GM18519 (cell line): ENCODE results near the gene LUZP1.
"Not testable (repeated sequence)": the region's sequence is repeated elsewhere in the genome, so short reads cannot be mapped to it uniquely, and the experiment has no call there.

Experiments
- ATAC-seq: cut with Tn5 transposase; IDR thresholded peaks from one replicate; pipeline ENCODE4 v1.9.1; 2021; ENCODE audit warnings: mild to moderate bottlenecking, moderate library complexity; ENCODE audit not compliant: unreplicated experiment, low FRiP score

LUZP1 gene

DNA sequence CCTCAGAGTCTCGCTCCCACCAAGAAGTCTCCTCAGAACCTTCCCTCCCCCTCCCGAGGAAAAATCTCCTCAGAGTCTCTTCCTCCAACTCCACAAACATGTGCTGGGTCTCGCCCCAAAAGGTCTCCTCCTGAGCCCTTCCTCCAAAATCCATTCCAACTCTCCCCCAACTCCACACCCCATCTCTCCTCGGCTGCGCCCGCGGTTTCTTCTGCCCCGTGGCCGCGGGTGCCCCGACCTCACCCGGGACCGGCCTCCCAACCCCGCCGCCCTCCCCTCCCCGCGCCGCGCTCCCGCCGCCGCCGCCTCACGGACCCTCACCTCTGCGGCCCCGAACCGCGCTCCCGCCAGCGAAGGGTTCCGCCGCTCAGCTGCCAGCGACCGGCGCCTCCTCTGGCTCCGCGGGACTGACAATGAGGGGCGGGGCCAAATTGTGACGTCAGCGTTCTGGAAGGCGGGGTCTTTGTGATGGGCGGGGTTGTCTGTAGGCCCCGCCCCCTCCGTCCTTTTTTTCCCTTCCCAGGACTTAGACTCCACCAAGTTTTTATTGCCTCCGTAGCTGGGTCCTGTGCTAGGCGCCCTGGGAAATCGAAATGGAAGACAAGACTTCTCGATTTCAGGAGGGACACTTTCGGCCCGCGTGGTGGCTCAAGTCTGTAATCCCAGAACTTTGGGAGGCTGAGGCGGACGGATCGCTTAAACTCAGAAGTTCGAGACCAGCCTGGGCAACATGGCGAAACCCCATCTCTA is at the start of gene LUZP1:
Gene LUZP1 (minus strand): TSS at position 412 of the 750 bp plus-strand sequence.
- no peak for ATAC-seq

DNA sequence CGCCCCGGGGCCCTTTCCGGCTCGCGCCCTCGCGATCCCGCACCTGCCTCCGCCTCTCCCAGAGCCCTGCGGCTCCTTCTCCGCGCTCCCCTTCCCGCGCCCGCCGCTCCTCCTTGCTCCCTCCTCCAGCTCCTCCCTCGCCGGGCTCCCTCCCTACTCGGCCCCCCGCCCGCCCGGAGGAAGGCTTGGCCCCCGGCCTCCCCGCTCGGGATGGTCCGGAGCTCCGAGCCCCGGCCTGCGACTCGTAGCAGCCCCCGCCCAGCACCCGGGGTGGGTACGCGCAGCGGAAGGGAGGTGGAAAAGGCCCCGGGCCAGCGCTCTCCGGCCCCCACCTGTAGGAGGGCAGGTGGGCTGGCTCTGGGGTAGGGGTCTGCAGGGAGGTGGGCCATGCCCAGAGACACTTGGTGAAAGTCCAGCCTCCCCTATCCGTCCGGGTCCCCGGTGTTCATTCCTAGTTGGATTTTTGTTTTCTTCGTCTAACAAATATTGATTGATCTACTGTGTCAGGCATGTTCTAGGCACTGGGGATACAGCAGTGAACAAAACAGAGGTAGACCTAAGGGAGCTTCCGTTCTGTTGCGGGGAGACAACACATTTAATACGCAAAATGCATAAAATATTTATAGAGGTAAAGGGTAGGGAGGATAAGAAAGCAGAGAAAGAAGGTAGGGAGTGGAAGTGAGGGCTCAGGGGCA is 48.9 kb upstream of the LUZP1 start, which contains the start of gene HTR1D:
Gene HTR1D (minus strand): TSS at position 82 of the 695 bp plus-strand sequence. CDS start 23,283 bp downstream, outside the sequence.
- ATAC-seq: no peak

GRCh38 chr1:23216771-23217420 is 48.2 kb upstream of the LUZP1 start:
- ATAC-seq: no peak

GRCh38 chr1:23215751-23216449 is 47.2 kb upstream of the LUZP1 start:
- no peak for ATAC-seq

DNA sequence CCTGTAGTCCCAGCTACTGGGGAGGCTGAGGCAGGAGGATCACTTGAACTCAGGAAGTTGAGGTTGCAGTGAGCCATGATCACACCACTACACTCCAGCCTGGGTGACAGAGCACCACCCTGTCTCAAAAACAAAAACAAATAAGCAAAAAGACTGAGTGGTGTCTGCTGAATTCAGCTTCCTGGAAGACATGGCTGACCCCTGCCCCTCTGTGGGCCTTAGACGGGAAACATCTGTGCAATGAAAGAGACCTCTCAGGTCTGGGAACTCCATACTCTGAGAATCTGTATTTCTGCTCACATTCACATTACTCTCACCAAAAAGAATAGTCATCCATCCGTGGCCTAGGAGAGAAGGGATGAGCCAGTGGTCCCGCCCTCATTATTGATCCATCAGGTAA is 46.6 kb upstream of the LUZP1 start:
- no peak for ATAC-seq

DNA sequence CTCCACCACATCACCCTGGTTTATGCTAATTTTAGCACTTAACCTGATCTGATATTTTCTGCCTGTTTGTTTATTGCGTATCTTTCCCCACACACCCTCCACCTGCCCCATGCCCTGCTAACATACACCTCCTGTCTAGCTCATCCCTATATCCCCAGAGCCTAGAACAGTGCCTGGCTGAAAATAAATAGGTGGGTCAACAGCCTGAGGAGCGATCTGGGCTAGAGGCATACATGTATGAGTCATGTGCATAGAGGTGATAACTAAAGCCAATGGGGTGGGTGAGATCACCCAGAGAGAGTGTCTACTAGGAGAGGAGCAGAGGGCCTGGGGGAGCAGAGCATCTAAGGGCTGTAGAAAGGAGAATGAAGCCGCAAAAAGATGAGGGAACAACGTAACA is 46.0 kb upstream of the LUZP1 start:
- ATAC-seq: no peak

GRCh38 chr1:23211955-23212354 is 43.3 kb upstream of the LUZP1 start:
- ATAC-seq: no peak

- no peak for ATAC-seq
Observed at GRCh38 chr1:23210963-23211362, 42.3 kb upstream of the LUZP1 start.

GRCh38 chr1:23210351-23210785 is 41.7 kb upstream of the LUZP1 start:
- ATAC-seq: no peak

GRCh38 chr1:23209770-23210169 is 41.1 kb upstream of the LUZP1 start:
- no peak for ATAC-seq

- ATAC-seq: no peak
Observed at GRCh38 chr1:23208527-23208926, 39.9 kb upstream of the LUZP1 start.

- not testable (repeated sequence) for ATAC-seq
Observed at GRCh38 chr1:23207733-23208132, 39.1 kb upstream of the LUZP1 start.

DNA sequence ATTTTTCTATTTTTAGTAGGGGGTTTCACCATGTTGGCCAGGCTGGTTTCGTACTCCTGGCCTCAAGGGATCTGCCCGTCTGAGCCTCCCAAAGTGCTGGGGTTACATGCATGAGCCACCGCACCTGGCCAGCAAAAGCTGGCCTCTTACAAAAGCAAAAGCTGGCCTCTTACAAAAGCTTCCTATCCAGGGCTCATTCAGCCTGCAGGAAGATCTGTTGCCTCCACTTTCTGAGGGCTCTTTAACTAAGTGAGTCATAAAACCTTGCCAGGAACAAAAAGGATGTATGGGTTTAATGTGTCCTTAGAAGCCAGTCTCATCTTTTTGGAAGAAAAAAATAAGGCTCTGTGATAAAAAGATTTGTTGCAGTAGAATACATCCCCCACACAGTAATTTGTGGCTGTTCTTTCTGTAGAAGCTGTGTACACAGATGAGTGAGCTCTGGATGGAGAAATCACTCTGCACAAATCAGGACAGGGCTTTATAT is 33.6 kb upstream of the LUZP1 start:
- no peak for ATAC-seq

DNA sequence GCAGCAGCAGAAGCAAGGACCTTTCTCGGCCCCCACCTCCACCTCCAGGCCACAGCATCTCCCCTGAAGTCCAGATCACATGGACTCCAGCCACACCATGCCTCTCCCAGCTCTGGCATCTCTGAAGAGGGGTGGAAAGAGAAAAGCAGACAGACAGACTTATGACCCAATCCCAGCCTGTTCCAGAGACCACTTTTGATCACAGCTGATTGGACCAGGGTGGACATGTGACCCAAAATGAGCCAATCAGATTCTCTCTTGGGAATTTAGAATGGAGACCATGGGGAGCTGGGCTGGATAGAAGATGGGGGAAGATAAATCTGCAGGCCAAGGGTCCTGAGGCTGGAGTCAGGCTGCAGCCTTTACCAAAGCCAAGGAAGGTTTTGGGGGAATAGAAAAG is 32.2 kb upstream of the LUZP1 start:
- ATAC-seq: no peak

DNA sequence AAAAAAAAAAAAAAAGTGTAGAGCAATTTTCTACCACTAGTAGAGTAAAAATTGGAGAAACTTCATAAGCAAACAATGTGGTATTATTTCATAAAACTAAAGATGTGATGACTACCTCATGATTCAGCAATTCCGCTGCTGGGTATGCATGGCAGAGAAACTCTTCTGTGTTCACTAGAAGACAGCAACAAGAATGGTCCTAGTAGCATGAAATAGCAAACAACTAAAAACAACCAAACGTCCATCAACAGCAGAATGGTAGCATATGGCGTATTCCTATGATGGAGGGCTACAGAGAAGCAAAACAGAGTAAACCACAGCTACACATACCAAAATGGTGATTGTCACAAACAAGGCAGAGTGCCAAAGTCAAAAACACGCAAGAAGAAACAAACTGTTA is 29.7 kb upstream of the LUZP1 start:
- no peak for ATAC-seq

GRCh38 chr1:23196627-23197328 is 28.1 kb upstream of the LUZP1 start:
- no peak for ATAC-seq

- no peak for ATAC-seq
Observed at GRCh38 chr1:23194119-23194984, 25.7 kb upstream of the LUZP1 start.

DNA sequence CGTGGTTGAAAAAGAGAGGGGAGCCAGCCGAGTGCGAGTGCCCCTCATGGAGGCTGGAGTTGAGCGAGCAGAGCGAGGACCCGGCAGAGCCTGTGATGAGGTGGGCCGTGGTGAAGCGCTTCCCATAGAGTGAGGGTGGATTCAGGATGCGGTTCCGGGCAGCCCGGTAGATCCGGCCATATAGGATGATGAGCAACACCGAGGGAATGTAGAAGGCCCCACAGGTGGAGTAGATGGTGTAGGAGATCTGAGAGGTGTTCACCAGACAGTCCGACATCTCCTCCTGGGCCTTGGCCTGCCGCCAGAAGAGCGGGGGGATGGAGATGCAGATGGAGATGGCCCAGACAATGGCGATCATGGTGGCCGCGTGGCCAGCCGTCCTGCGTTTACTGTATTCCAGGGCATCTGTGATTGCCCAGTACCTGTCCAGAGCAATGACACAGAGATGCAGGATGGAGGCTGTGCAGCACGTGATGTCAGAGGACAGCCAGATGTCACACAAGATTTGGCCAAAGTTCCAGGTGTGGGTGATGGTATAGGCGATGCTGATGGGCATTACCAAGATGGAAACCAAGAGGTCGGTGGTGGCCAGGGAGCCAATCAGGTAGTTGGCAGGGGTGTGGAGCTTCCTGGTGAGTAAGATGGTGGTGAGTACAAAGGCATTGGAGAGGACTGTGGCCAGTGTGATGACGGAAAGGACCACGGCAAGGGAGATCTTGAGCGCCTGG is 24.9 kb upstream of the LUZP1 start:
- ATAC-seq: no peak
